Neural progenitor cell (in vitro differentiated cells): ENCODE data around the gene ARL6IP6. TPM values are rescaled to one million over a fixed set of nuclear protein-coding genes. Genes with fewer than 3 reads are reported as not detected.
A peak's percentile ranks its signal among the peaks of the same experiment; 100 is the strongest.
"Not testable (repeated sequence)": the region's sequence is repeated elsewhere in the genome, so short reads cannot be mapped to it uniquely, and the experiment has no call there.

Experiments used
- DNase-seq: peaks from one replicate; pipeline ENCODE4 v3.0.0-alpha.2; 2016; ENCODE audit warnings: low spot score
- H2AFZ ChIP-seq: fragments of 200-600 bp; sonication (generic); replicated peaks from 2 replicates; pipeline ENCODE4 v1.6.1; 2016; ENCODE audit warnings: antibody characterized with exemption
- H3F3A ChIP-seq: fragments of 200-600 bp; sonication (generic); 2 replicates; pipeline ENCODE4 v1.6.1; 2016; ENCODE audit warnings: antibody characterized with exemption, low read depth
- H3K27ac ChIP-seq: fragments of 200-600 bp; sonication (generic); 2 replicates; pipeline ENCODE4 v1.5.1; 2016; ENCODE audit warnings: mild to moderate bottlenecking
- H3K27me3 ChIP-seq: fragments of 200-600 bp; sonication (generic); 2 replicates; pipeline ENCODE4 v1.6.1; 2016; ENCODE audit warnings: mild to moderate bottlenecking, moderate library complexity
- H3K36me3 ChIP-seq: fragments of 200-600 bp; sonication (generic); 2 replicates; pipeline ENCODE4 v1.5.1; 2016
- H3K4me1 ChIP-seq: fragments of 200-600 bp; sonication (generic); 2 replicates; pipeline ENCODE4 v1.6.1; 2016; ENCODE audit warnings: mixed run types
- H3K4me2 ChIP-seq: fragments of 200-600 bp; sonication (generic); 2 replicates; pipeline ENCODE4 v1.6.1; 2016
- H3K4me3 ChIP-seq: fragments of 200-600 bp; sonication (generic); 2 replicates; pipeline ENCODE4 v1.5.1; 2016
- H3K79me2 ChIP-seq: fragments of 200-600 bp; sonication (generic); 2 replicates; pipeline ENCODE4 v1.6.1; 2016; ENCODE audit warnings: low read depth
- H3K9ac ChIP-seq: fragments of 200-600 bp; sonication (generic); 2 replicates; pipeline ENCODE4 v1.6.1; 2016
- H3K9me3 ChIP-seq: fragments of 200-600 bp; sonication (generic); 2 replicates; pipeline ENCODE4 v1.5.1; 2016; ENCODE audit warnings: low read depth
- H4K20me1 ChIP-seq: fragments of 200-600 bp; sonication (generic); 2 replicates; pipeline ENCODE4 v1.6.1; 2016; ENCODE audit warnings: low read depth
- H3K27ac Mint-ChIP-seq: 3 replicates; pipeline ENCODE4 v1.8.0; 2021; ENCODE audit warnings: mixed read lengths
- H3K27me3 Mint-ChIP-seq: 2 replicates; pipeline ENCODE4 v1.8.0; 2022; ENCODE audit warnings: low read depth, mild to moderate bottlenecking, inconsistent platforms, moderate library complexity, mixed read lengths; ENCODE audit not compliant: insufficient read depth
- H3K36me3 Mint-ChIP-seq: 3 replicates; pipeline ENCODE4 v1.8.0; 2021; ENCODE audit warnings: mixed read lengths
- H3K4me1 Mint-ChIP-seq: 3 replicates; pipeline ENCODE4 v1.8.0; 2021; ENCODE audit warnings: mixed read lengths
- H3K4me3 Mint-ChIP-seq: 3 replicates; pipeline ENCODE4 v1.8.0; 2021; ENCODE audit warnings: mild to moderate bottlenecking, moderate library complexity, mixed read lengths
- H3K9me3 Mint-ChIP-seq: 3 replicates; pipeline ENCODE4 v1.8.0; 2020; ENCODE audit warnings: mixed read lengths
- CTCF ChIP-seq: fragments of 200-600 bp; sonication (generic); IDR thresholded peaks from 2 replicates; pipeline ENCODE4 v1.5.1; 2017; ENCODE audit warnings: antibody characterized with exemption, mild to moderate bottlenecking
- EZH2 ChIP-seq: fragments of 200-600 bp; sonication (generic); IDR thresholded peaks from 2 replicates; pipeline ENCODE4 v1.6.1; 2017; ENCODE audit warnings: antibody characterized with exemption, mild to moderate bottlenecking, moderate library complexity
- EZH2phosphoT487 ChIP-seq: fragments of 200-600 bp; sonication (generic); IDR thresholded peaks from 2 replicates; pipeline ENCODE4 v1.6.1; 2017; ENCODE audit warnings: antibody characterized with exemption
- total RNA-seq: library from RNA; depleted of rRNA; stranded (reverse); fragments of >200 nt; gene quantifications from 2 replicates; pipeline ENCODE4 v1.2.3, GENCODE V29; 2015; ENCODE audit warnings: low replicate concordance

The ARL6IP6 gene
- total RNA-seq, 1 donor from 2014 or later, result 104 TPM

DNA sequence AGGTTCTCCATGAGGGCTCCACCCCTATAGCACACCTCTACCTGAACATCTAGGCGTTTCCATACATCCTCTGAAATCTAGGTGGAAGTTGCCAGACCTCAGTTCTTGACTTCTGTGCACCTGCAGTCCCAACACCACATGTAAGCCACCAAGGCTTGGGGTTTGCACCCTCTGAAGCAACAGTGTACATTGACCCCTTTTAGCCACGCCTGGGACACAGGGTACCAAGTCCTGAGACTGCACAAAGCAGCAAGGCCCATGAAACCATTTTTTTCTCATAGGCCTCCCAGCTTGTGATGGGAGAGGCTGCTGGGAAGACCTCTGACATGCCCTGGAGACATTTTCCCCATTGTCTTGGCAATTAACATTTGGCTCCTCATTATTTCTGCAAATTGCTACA lies 20.0 kb downstream of the ARL6IP6 start:
- peaks cover 35% of the 10 kb centered on the region for H3K36me3 ChIP-seq
- no peaks in the 10 kb centered on the region for H3F3A ChIP-seq
- peaks cover 15% of the 10 kb centered on the region for H3K79me2 ChIP-seq
- Mint-ChIP-seq H3K4me1 (no peaks in the 10 kb centered on the region), H3K9me3 (peaks cover 11% of the 10 kb centered on the region), H3K36me3 (peaks cover 41% of the 10 kb centered on the region), H3K4me3 (no peak overlapping the region), H3K27me3 (peaks cover 3% of the 10 kb centered on the region), H3K27ac (no peak overlapping the region)
- no peaks in the 10 kb centered on the region for H3K27me3 ChIP-seq
- peaks cover 9% of the 10 kb centered on the region for H4K20me1 ChIP-seq
- no peaks in the 10 kb centered on the region for H3K9me3 ChIP-seq
- H3K27ac ChIP-seq, result no peak overlapping the region
- H3K9ac ChIP-seq, result no peak overlapping the region
- H3K4me1 ChIP-seq, result no peaks in the 10 kb centered on the region
- DNase-seq, result no peak
- no peak overlapping the region for H3K4me3 ChIP-seq
- no peak overlapping the region for H3K4me2 ChIP-seq
- TF ChIP-seq CTCF, result no peak
- TF ChIP-seq EZH2phosphoT487, result no peak
- TF ChIP-seq EZH2, result no peak
- no peak overlapping the region for H2AFZ ChIP-seq

DNA sequence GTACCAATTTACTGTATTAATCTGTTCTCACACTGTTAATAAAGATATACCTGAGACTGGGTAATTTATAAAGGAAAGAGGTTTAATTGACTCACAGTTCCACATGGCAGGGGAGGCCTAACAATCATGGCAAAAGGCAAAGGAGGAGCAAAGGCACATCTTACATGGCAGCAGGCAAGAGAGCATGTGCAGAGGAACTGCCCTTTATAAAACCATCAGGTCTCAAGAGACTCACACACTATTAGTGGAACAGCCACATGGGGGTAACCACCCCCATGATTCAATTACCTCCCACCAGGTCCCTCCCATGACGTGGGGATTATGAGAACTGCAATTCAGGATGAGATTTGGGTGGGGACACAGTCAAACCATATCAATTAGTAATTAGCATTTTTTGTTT lies 21.3 kb downstream of the ARL6IP6 start:
- not testable (repeated sequence) for H3K4me3 ChIP-seq, H3F3A ChIP-seq, H3K27me3 Mint-ChIP-seq, H3K4me2 ChIP-seq, H2AFZ ChIP-seq, DNase-seq, H3K9ac ChIP-seq, H3K9me3 ChIP-seq, H3K4me3 Mint-ChIP-seq, H3K4me1 Mint-ChIP-seq, H3K27ac ChIP-seq, H3K27me3 ChIP-seq, H3K4me1 ChIP-seq, H3K27ac Mint-ChIP-seq
- Histone ChIP-seq H3K79me2 (peaks cover 27% of the 10 kb centered on the region), H4K20me1 (peaks cover 13% of the 10 kb centered on the region), H3K36me3 (peaks cover 41% of the 10 kb centered on the region)
- peaks cover 11% of the 10 kb centered on the region for H3K9me3 Mint-ChIP-seq
- peaks cover 41% of the 10 kb centered on the region for H3K36me3 Mint-ChIP-seq

- Histone ChIP-seq H4K20me1 (peaks cover 19% of the 10 kb centered on the region), H3K4me3 (no peak overlapping the region), H3K36me3 (peaks cover 33% of the 10 kb centered on the region), H3K27ac (no peak overlapping the region), H3K9me3 (no peaks in the 10 kb centered on the region), H3K79me2 (peaks cover 32% of the 10 kb centered on the region), H3K4me2 (no peak overlapping the region), H2AFZ (no peak overlapping the region), H3K4me1 (no peaks in the 10 kb centered on the region), H3F3A (no peaks in the 10 kb centered on the region), H3K9ac (no peak overlapping the region), H3K27me3 (no peaks in the 10 kb centered on the region)
- peaks cover 42% of the 10 kb centered on the region for H3K36me3 Mint-ChIP-seq
- H3K4me3 Mint-ChIP-seq, result no peak overlapping the region
- TF ChIP-seq EZH2, result no peak
- TF ChIP-seq EZH2phosphoT487, result no peak
- peak; percentile 69 for TF ChIP-seq CTCF
- H3K27ac Mint-ChIP-seq, result no peak overlapping the region
- DNase-seq, result peak; percentile 20
- H3K27me3 Mint-ChIP-seq, result peaks cover 3% of the 10 kb centered on the region
- H3K4me1 Mint-ChIP-seq, result no peaks in the 10 kb centered on the region
- H3K9me3 Mint-ChIP-seq, result peaks cover 11% of the 10 kb centered on the region
Measured at GRCh38 chr2:152740743-152741328, 22.4 kb downstream of the ARL6IP6 start.

GRCh38 chr2:152743002-152743401 lies 24.6 kb downstream of the ARL6IP6 start:
- Histone ChIP-seq H3K4me3 (no peak overlapping the region), H3K9ac (no peak overlapping the region), H3K4me2 (no peak overlapping the region), H3K4me1 (peaks cover 3% of the 10 kb centered on the region), H3K36me3 (peaks cover 21% of the 10 kb centered on the region), H3K9me3 (no peaks in the 10 kb centered on the region), H2AFZ (no peak overlapping the region), H3K79me2 (peaks cover 32% of the 10 kb centered on the region), H4K20me1 (peaks cover 22% of the 10 kb centered on the region), H3F3A (peaks cover 8% of the 10 kb centered on the region), H3K27me3 (no peaks in the 10 kb centered on the region), H3K27ac (peak overlapping the region; percentile 10)
- H3K27ac Mint-ChIP-seq, result no peak overlapping the region
- H3K4me3 Mint-ChIP-seq, result no peak overlapping the region
- TF ChIP-seq EZH2phosphoT487 (no peak), EZH2 (no peak), CTCF (peak; percentile 48)
- H3K9me3 Mint-ChIP-seq, result peaks cover 11% of the 10 kb centered on the region
- H3K4me1 Mint-ChIP-seq, result no peaks in the 10 kb centered on the region
- H3K27me3 Mint-ChIP-seq, result peaks cover 3% of the 10 kb centered on the region
- H3K36me3 Mint-ChIP-seq, result peaks cover 32% of the 10 kb centered on the region
- DNase-seq, result no peak

DNA sequence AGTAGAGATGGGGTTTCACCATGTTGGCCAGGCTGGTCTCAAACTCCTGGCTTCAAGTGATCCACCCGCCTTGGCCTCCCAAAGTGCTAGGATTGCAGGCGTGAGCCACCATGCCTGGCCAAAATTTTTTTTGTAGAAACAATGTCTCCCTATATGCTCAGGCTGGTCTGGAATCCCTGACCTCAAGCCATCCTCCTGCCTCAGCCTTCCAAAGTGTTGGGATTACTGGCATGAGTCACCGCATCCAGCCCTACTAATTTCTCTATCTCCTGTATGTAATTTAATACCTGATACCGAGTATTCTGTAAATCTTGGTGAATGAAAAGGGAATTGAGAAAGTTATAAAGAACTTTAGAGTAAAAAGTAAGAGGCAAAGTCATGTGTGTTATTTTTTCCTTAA lies 29.3 kb downstream of the ARL6IP6 start:
- H3K4me3 ChIP-seq, H3K27me3 Mint-ChIP-seq, H3K4me3 Mint-ChIP-seq, H3K27ac Mint-ChIP-seq, H3K4me1 Mint-ChIP-seq, H3K9me3 ChIP-seq, H3K27me3 ChIP-seq, H3K9me3 Mint-ChIP-seq, H3K27ac ChIP-seq, DNase-seq, H3K9ac ChIP-seq, H2AFZ ChIP-seq: not testable (repeated sequence)
- Histone ChIP-seq H4K20me1 (peaks cover 47% of the 10 kb centered on the region), H3K79me2 (peaks cover 24% of the 10 kb centered on the region), H3K4me1 (peaks cover 36% of the 10 kb centered on the region), H3K36me3 (peaks cover 16% of the 10 kb centered on the region), H3K4me2 (peak overlapping the region; percentile 46), H3F3A (peaks cover 36% of the 10 kb centered on the region)
- peaks cover 50% of the 10 kb centered on the region for H3K36me3 Mint-ChIP-seq
